Measurements from ENCODE around the gene PTPRK.

GRCh38 chr6:128531696-128532095, 11.3 kb upstream of the PTPRK start:
- TF ChIP-seq, protein P1, sequence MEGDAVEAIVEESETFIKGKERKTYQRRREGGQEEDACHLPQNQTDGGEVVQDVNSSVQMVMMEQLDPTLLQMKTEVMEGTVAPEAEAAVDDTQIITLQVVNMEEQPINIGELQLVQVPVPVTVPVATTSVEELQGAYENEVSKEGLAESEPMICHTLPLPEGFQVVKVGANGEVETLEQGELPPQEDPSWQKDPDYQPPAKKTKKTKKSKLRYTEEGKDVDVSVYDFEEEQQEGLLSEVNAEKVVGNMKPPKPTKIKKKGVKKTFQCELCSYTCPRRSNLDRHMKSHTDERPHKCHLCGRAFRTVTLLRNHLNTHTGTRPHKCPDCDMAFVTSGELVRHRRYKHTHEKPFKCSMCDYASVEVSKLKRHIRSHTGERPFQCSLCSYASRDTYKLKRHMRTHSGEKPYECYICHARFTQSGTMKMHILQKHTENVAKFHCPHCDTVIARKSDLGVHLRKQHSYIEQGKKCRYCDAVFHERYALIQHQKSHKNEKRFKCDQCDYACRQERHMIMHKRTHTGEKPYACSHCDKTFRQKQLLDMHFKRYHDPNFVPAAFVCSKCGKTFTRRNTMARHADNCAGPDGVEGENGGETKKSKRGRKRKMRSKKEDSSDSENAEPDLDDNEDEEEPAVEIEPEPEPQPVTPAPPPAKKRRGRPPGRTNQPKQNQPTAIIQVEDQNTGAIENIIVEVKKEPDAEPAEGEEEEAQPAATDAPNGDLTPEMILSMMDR (optimal IDR thresholded peaks at IDR 0.05 in 1 of 3, IDR thresholded peaks at IDR 0.05 in 1 of 3, conservative IDR thresholded peaks at IDR 0.05 in 1 of 3; ENCODE audit: extremely low read depth in 1 of 3, insufficient read depth in 2 of 3, low read length in 3 of 3): no peak
- no peak for TF ChIP-seq EZH2 (IDR thresholded peaks at IDR 0.05; ENCODE audit: low read length)

All from keratinocyte (primary cell).